Kidney (tissue), 14 donors: Measurements from ENCODE around the gene NHLRC4. TPM values are rescaled to one million over a fixed set of nuclear protein-coding genes. Genes with fewer than 3 reads are reported as not detected.

Source experiments
- DNase-seq, 5 donors: peaks; one replicate each; pipeline ENCODE4 v3.0.0-alpha.2; 2013 to 2020
- FAIRE-seq: peaks from 2 replicates; lab custom pipeline; 2012; peaks lifted over from hg19 to GRCh38; lab: Jason Lieb, UNC
- H3K27ac ChIP-seq, 2 donors: one replicate each; pipeline ENCODE4 v1.7.0; 2013; ENCODE audit warnings: low read depth in 2 of 2, low read length in 2 of 2, inconsistent platforms in 1 of 2
- H3K27me3 ChIP-seq: one replicate; pipeline ENCODE4 v1.7.1; 2013; ENCODE audit warnings: low read length, inconsistent platforms; ENCODE audit not compliant: control insufficient read depth, insufficient read depth
- H3K36me3 ChIP-seq, 3 donors: one replicate each; pipeline versions ENCODE4 v1.7.0 to v1.7.1; 2013; ENCODE audit warnings: low read length in 3 of 3, control low read depth in 1 of 3, inconsistent platforms in 1 of 3; ENCODE audit not compliant: insufficient read depth in 3 of 3, control insufficient read depth in 2 of 3
- H3K4me1 ChIP-seq, 3 donors: one replicate each; pipeline versions ENCODE4 v1.7.0 to v1.7.1; 2013; ENCODE audit warnings: low read length in 3 of 3, inconsistent platforms in 1 of 3, low read depth in 1 of 3; ENCODE audit not compliant: control insufficient read depth in 2 of 3, insufficient read depth in 2 of 3
- H3K4me3 ChIP-seq, 3 donors: one replicate each; pipeline versions ENCODE4 v1.7.0 to v1.8.1; 2013; ENCODE audit warnings: low read length in 3 of 3, control low read depth in 1 of 3, inconsistent platforms in 1 of 3
- H3K9ac ChIP-seq, 3 donors: one replicate each; pipeline versions ENCODE4 v1.7.0 to v1.7.1; 2013; ENCODE audit warnings: low read length in 3 of 3, control low read depth in 1 of 3, inconsistent platforms in 1 of 3
- H3K9me3 ChIP-seq, 3 donors: one replicate each; pipeline versions ENCODE4 v1.7.0 to v1.7.1; 2013; ENCODE audit warnings: low read length in 3 of 3, control low read depth in 1 of 3, inconsistent platforms in 1 of 3; ENCODE audit not compliant: control insufficient read depth in 2 of 3, insufficient read depth in 1 of 3
- intact Hi-C: fragments of 100-400 bp; cut with DNase I; formaldehyde crosslinking; loops from one replicate; pipeline ENCODE4 v1.11.1; 2022
- polyA plus RNA-seq: library from polyadenylated mRNA; stranded (reverse); fragments of 350-450 nt; fragmentation: Illumina TruSeq; extraction: RNeasy Lipid Tissue Mini Kit (QIAGEN cat#74804); gene quantifications from one replicate; pipeline ENCODE4 v1.2.3, GENCODE V29; 2014; ENCODE audit warnings: low read depth, low replicate concordance; ENCODE audit not compliant: insufficient read depth
- total RNA-seq: library from RNA; stranded (reverse); fragmentation: NEBNext Ultra II Directional; extraction: Animal tissue kit (Norgen Biotek cat#: 25700); gene quantifications from one replicate; pipeline ENCODE4 v1.2.1, GENCODE V29; 2021
- TF ChIP-seq, protein P1 (sequence below): IDR thresholded peaks from 3 replicates; pipeline ENCODE4 v1.5.1; 2012; ENCODE audit warnings: mild to moderate bottlenecking, moderate library complexity, borderline replicate concordance; ENCODE audit not compliant: insufficient read depth; ENCODE audit errors: extremely low read depth
- donor health status: control.
- donor health status: control.
- donor health status: control.
- donor health status: control.
- donor health status: control.
- donor health status: DM: yes; HTN: yes; CAD: no.
- donor health status: Normal renal cell carcinoma (clear cell type).

NHLRC4 gene
- total and polyA plus RNA-seq, 2 donors from 2014 or later: 3.3 to 17.4 TPM

GRCh38 chr16:556474-557173, 10.2 kb upstream of the NHLRC4 start:
- Histone ChIP-seq H3K9ac (no peak overlapping the region), H3K4me1 (peaks cover 0 to 13% (median 3%) of the 10 kb centered on the region in 3 donors), H3K4me3 (no peak overlapping the region), H3K27ac (no peak overlapping the region), H3K36me3 (peaks cover 0 to 2% (median 0%) of the 10 kb centered on the region in 3 donors), H3K27me3 (peaks cover 3% of the 10 kb centered on the region), H3K9me3 (no peaks in the 10 kb centered on the region)
- TF ChIP-seq, protein P1, sequence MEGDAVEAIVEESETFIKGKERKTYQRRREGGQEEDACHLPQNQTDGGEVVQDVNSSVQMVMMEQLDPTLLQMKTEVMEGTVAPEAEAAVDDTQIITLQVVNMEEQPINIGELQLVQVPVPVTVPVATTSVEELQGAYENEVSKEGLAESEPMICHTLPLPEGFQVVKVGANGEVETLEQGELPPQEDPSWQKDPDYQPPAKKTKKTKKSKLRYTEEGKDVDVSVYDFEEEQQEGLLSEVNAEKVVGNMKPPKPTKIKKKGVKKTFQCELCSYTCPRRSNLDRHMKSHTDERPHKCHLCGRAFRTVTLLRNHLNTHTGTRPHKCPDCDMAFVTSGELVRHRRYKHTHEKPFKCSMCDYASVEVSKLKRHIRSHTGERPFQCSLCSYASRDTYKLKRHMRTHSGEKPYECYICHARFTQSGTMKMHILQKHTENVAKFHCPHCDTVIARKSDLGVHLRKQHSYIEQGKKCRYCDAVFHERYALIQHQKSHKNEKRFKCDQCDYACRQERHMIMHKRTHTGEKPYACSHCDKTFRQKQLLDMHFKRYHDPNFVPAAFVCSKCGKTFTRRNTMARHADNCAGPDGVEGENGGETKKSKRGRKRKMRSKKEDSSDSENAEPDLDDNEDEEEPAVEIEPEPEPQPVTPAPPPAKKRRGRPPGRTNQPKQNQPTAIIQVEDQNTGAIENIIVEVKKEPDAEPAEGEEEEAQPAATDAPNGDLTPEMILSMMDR: no peak
- DNase-seq (no peak), FAIRE-seq (no peak)
- intact Hi-C loops: no loop called here

DNA sequence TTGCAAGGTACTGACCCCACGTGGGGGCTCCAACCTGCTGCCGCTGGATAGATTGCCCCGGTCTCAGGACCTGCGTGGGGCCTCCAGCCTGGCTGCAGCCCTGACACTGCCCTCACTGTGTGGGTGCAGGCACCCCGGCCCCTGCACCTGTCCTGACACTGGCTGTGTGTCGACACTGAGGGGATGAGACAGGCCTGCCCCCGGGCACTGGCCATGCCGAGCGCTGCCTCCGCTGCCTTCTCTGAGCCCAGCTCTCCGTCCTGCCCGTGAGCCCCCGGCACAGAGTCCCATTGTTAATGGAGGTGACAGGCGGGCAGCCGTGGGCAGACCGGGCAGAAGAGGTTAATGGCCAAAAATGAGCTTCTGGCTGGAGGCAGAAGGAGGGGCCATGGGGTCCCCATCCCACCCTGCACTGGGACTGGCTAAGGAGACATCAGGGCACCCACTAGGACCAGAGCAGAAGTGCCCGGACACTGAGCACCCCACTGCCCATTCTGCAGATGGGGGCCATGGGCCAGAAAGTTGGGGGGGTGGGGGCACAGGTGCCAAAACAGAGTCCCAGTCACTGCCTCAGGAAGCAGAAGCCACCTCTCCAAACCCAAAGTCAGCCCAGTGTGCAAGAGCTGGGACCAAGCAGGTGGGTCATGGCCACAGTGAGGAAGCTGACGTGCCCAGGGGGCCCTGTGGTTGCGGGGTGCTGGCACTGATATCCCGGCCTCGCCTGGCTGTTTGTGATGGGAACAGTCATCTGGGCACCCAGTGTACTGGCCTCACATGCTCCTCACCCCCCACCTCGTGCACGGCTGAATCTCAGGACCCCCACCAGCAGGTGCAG, 9.1 kb upstream of the NHLRC4 start:
- H3K9ac ChIP-seq: no peak overlapping the region
- FAIRE-seq (no peak), DNase-seq (no peak)
- intact Hi-C loops: no loop called here
- TF ChIP-seq, protein P1: no peak
- H3K9me3 ChIP-seq: no peaks in the 10 kb centered on the region
- peaks cover 8% of the 10 kb centered on the region for H3K27me3 ChIP-seq
- no peaks in the 10 kb centered on the region for H3K36me3 ChIP-seq
- H3K27ac ChIP-seq: peak overlapping the region in 1 of 2 donors; percentile 41
- peaks cover 0 to 21% (median 3%) of the 10 kb centered on the region in 3 donors for H3K4me1 ChIP-seq
- H3K4me3 ChIP-seq: no peak overlapping the region

GRCh38 chr16:558298-559020, 8.3 kb upstream of the NHLRC4 start:
- Histone ChIP-seq H3K27ac (peak overlapping the region; percentile 32 to 53), H3K9me3 (no peaks in the 10 kb centered on the region), H3K9ac (no peak overlapping the region), H3K36me3 (no peaks in the 10 kb centered on the region), H3K4me1 (peaks cover 0 to 21% (median 3%) of the 10 kb centered on the region in 3 donors), H3K4me3 (no peak overlapping the region), H3K27me3 (peaks cover 8% of the 10 kb centered on the region)
- no peak for FAIRE-seq
- intact Hi-C loops: no loop called here
- DNase-seq: no peak
- TF ChIP-seq, protein P1: no peak
